Measurements from ENCODE around the gene PITPNM3. TPM values are rescaled to one million over a fixed set of nuclear protein-coding genes. Genes with fewer than 3 reads are reported as not detected.
A peak's percentile ranks its signal among the peaks of the same experiment; 100 is the strongest.

The PITPNM3 gene
- total and polyA plus RNA-seq, 2 of the 8 experiments (the other 6 are each of a cell fraction or from before 2014, with no cell fraction given) = 1.7 to 3.1 TPM

DNA sequence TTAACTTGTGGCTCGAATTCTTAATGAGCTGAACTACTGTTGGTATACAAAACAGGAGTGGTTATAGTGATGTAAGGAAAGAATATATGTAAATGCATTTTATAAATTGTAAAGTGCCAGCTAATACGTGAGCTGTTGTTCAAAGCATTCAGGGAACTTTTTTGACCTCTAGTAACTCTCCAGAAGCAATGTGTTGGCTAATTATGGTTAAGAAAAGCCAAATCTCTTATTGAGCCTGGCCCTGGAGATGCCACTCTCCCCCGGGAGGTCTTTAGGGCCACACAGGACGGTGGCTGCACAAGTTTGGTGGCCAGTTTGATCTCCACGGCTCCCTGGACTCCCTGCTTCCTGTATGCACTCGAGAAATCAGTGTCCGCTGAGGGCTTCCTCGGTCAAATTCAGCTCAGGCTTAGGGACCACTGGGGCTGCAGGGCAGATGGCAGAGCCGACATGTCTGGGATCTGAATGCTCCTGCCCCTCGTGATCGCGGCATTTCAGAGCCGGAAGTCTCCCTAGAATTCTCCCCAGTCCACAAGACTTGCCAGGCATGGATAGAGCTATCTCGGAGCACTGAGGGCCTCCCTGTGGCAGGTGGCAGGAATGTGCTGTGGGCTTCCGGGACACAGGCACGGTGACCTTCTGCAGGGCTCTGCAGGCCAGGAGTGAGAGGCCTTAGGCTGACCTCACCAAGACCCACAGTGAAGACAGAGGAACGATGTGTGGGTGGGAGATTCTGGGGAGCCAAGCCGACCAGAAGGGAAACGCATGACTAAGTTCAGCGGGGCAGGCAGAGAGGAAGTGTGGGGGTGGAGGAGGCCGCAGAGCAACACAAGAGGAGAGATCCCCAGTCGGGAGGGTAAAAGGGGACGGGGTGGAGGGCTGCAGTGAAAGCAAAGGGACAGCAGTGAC lies 18.6 kb upstream of the PITPNM3 start (continued):
- TF ChIP-seq CHD2 (IDR thresholded peaks at IDR 0.05; ENCODE audit: low read length) = no peak
- TF ChIP-seq RAD21 (IDR thresholded peaks at IDR 0.05 in 1 of 2, conservative IDR thresholded peaks at IDR 0.05 in 1 of 2; ENCODE audit: low read depth in 2 of 2, low read length in 2 of 2) = peak in 1 of 2 experiments; percentile 44; a peak in 2 of 4 replicates
- TF ChIP-seq, protein P1, sequence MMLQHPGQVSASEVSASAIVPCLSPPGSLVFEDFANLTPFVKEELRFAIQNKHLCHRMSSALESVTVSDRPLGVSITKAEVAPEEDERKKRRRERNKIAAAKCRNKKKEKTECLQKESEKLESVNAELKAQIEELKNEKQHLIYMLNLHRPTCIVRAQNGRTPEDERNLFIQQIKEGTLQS (IDR thresholded peaks at IDR 0.05; ENCODE audit: insufficient read depth, low read depth, low read length) = no peak
- no peak for TF ChIP-seq RFX5 (IDR thresholded peaks at IDR 0.05; ENCODE audit: borderline replicate concordance, low read depth, low read length)
- no peak for TF ChIP-seq HDAC2 (IDR thresholded peaks at IDR 0.05; ENCODE audit: borderline replicate concordance in 1 of 2, low read depth in 2 of 2, low read length in 2 of 2)
- TF ChIP-seq TEAD4 (IDR thresholded peaks at IDR 0.05; ENCODE audit: low read depth, low read length) = 0 out of 2 replicates have a peak, but pooled peaks have one; percentile 24
- TF ChIP-seq BCL11A (IDR thresholded peaks at IDR 0.05; ENCODE audit: low read depth in 2 of 2, low read length in 2 of 2) = no peak
- no peak for TF ChIP-seq POLR2AphosphoS5 (IDR thresholded peaks at IDR 0.05; ENCODE audit: low read depth, low read length)
- TF ChIP-seq EZH2 (IDR thresholded peaks at IDR 0.05; ENCODE audit: low read depth, low read length, severe bottlenecking) = no peak
- TF ChIP-seq ASH2L (IDR thresholded peaks at IDR 0.05; ENCODE audit: low read length) = no peak
- no peak for TF ChIP-seq CREB1 (IDR thresholded peaks at IDR 0.05)
- TF ChIP-seq EGR1 (IDR thresholded peaks at IDR 0.05; ENCODE audit: borderline replicate concordance, low read depth, low read length) = peak; percentile 64; the same call in 1 of the 2 replicates
